GM19467 (cell line): ENCODE data around the gene PLEKHG4.

Source experiments
- ATAC-seq: cut with Tn5 transposase; IDR thresholded peaks from one replicate; pipeline ENCODE4 v1.9.1; 2021; ENCODE audit warnings: mild to moderate bottlenecking, moderate library complexity; ENCODE audit not compliant: unreplicated experiment

Gene PLEKHG4

DNA sequence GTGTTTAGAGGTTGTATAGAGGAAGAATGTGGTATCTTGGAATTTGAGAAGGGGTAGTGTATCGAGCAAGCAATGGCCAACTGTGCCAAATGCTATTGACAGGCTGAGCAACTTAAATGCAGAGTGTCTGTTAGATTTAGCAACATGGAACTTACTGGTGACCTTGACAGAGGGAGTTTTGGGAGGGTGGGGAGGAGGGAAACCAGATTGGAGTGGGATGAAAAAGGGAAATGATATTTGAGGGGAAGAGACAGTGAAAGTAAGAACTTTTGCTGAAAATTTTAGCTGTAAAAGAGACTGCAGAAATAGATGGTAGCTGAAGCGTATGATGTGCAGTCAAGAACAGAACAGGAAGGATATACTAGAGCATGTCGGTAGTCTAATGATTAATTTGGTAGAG lies 48.4 kb downstream of the PLEKHG4 start:
- ATAC-seq: no peak

DNA sequence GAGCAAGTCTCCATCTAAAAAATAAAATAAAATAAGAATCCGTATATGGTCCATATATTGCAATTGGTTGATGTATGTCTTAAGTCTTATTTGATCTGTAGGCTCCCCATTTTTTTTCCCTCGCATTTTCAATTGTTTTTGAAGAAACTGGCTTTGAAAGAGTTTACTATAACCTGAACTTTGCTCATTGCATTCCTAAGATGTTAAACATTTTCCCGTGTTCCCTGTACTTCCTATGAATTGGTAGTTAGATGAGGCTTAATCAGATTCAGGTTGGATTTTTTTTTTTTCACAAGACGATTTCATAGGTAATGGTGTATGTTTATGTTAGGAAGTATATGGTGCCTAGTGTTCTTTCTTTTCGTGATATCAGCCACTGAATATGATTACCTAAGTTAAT lies 50.6 kb downstream of the PLEKHG4 start:
- no peak for ATAC-seq

DNA sequence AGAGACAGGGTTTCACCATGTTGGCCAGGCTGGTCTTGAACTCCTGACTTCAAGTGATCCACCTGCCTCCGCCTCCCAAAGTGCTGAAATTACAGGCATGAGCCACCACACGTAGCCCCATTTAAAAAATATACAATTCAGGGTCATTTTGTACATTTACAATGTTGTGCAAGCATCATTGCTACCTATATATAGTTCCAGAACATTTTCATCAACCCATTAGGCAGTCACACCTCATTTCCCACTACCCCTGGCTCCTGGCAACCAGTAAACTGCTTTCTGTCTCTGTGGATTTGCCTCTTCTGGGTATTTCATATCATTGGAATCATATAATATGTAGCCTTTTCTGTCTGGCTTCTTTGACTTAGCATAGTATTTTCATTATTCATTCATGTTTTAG lies 54.0 kb downstream of the PLEKHG4 start:
- no peak for ATAC-seq

DNA sequence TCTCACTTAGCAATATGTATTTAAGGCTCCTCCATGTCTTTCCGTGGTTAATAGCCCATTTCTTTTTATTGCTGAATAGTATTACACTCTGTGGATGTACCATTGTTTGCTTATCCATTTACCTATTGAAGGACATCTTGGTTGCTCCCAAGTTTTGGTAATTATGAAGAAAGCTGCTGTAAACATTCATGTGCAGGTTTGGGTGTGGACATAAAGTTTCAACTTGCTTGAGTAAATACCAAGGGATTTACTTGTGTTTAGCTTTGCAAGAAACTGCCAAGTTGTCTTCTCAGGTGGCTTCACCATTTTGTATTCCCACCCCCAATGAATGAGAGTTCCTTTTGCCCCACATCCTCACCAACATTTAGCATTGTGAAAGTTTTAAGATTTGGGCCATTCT lies 56.8 kb downstream of the PLEKHG4 start:
- ATAC-seq: no peak

DNA sequence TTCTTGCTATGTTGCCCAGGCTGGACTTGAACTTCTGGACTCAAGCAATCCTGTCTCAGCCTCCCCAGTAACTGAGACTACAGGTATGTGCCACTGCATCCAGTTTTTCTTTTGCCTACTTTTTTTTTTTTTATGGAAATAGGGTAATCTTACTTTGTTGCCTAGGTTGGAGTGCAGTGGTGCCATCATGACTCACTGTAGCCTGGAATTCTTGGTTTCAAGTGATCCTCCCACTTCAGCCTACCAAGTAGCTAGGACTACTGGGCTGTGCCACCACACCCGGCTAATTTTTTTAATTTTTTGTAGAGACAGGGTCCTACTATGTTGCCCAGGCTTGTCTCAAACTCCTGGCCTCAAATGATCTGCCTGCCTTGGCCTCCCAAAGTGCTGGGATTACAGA lies 57.3 kb downstream of the PLEKHG4 start:
- no peak for ATAC-seq
